Gastroesophageal sphincter (tissue), 4 donors: ENCODE data around the gene RHOC. TPM values are rescaled to one million over a fixed set of nuclear protein-coding genes. Genes with fewer than 3 reads are reported as not detected.

Experiments used
- ATAC-seq: fragments of 150-250 bp; one replicate; pipeline ENCODE4 v1.9.1; 2016; ENCODE audit warnings: mild to moderate bottlenecking, moderate library complexity
- H3K27ac ChIP-seq, 4 donors: fragments of 200-600 bp; sonication (generic) in 3 of 4; 1 replicate in 3 of 4; 2 replicates in 1 of 4; pipeline ENCODE4 v1.5.1; 2016 to 2019
- H3K27me3 ChIP-seq: fragments of 200-600 bp; sonication (generic); one replicate; pipeline ENCODE4 v1.5.1; 2019
- H3K36me3 ChIP-seq, 2 donors: fragments of 200-600 bp; sonication (generic); one replicate each; pipeline ENCODE4 v1.5.1; 2019; ENCODE audit warnings: control low read depth in 1 of 2
- H3K4me1 ChIP-seq, 3 donors: fragments of 200-600 bp; sonication (generic); 1 replicate in 2 of 3; 2 replicates in 1 of 3; pipeline ENCODE4 v1.5.1; 2016 to 2019; ENCODE audit warnings: control low read depth in 2 of 3
- H3K4me3 ChIP-seq, 2 donors: fragments of 200-600 bp; sonication (generic); one replicate each; pipeline ENCODE4 v1.5.1; 2019; ENCODE audit warnings: mild to moderate bottlenecking in 1 of 2, moderate library complexity in 1 of 2
- H3K9me3 ChIP-seq, 3 donors: fragments of 200-600 bp; sonication (generic); one replicate each; pipeline ENCODE4 v1.5.1; 2017 to 2019; ENCODE audit warnings: control low read depth in 2 of 3
- EP300 ChIP-seq: sonication (generic); formaldehyde crosslinking; IDR thresholded peaks from one replicate; pipeline ENCODE4 v1.6.1; 2017; ENCODE audit warnings: antibody characterized with exemption, mild to moderate bottlenecking
- POLR2A ChIP-seq, 2 donors: fragments of 450-650 bp; IDR thresholded peaks; one replicate each; pipeline ENCODE4 v1.6.1; 2017; ENCODE audit warnings: antibody characterized with exemption in 2 of 2, mild to moderate bottlenecking in 2 of 2, moderate library complexity in 1 of 2
- POLR2AphosphoS5 ChIP-seq: sonication (generic); formaldehyde crosslinking; IDR thresholded peaks from one replicate; pipeline ENCODE4 v1.6.1; 2017; ENCODE audit warnings: antibody characterized with exemption
- WGBS, 2 donors: methylation state at CpG; one replicate each; pipeline ENCODE4 v1.1.5; 2018; ENCODE audit warnings: low coverage in 1 of 2; 5-methylcytosine and 5-hydroxymethylcytosine counted together
- total RNA-seq, 4 donors: library from RNA; depleted of rRNA; stranded (reverse); fragments of >200 nt; gene quantifications; one replicate each; pipeline ENCODE4 v1.1.0, GENCODE V29; 2016
- TF ChIP-seq, protein P1 (sequence below), 4 experiments: fragments of 200-600 bp in 2 of 4; fragments of 450-650 bp in 2 of 4; sonication (generic) in 1 of 4; IDR thresholded peaks; one replicate each; pipeline ENCODE4 v1.5.1; 2017 to 2019; ENCODE audit warnings: antibody characterized with exemption in 4 of 4, mild to moderate bottlenecking in 2 of 4, moderate library complexity in 2 of 4

Gene RHOC
- total RNA-seq, 4 donors from 2014 or later: 183 to 354 (median 240) TPM

GRCh38 chr1:112716133-112716720 is 9.3 kb upstream of the RHOC start:
- peak overlapping the region; percentile 11 to 82 (median 78) for H3K27ac ChIP-seq
- peaks cover 0 to 39% (median 24%) of the 10 kb centered on the region in 3 donors for H3K4me1 ChIP-seq
- TF ChIP-seq POLR2AphosphoS5 (peak; percentile 29), EP300 (no peak), POLR2A (IDR thresholded peaks at IDR 0.05) (no peak)
- TF ChIP-seq, protein P1, sequence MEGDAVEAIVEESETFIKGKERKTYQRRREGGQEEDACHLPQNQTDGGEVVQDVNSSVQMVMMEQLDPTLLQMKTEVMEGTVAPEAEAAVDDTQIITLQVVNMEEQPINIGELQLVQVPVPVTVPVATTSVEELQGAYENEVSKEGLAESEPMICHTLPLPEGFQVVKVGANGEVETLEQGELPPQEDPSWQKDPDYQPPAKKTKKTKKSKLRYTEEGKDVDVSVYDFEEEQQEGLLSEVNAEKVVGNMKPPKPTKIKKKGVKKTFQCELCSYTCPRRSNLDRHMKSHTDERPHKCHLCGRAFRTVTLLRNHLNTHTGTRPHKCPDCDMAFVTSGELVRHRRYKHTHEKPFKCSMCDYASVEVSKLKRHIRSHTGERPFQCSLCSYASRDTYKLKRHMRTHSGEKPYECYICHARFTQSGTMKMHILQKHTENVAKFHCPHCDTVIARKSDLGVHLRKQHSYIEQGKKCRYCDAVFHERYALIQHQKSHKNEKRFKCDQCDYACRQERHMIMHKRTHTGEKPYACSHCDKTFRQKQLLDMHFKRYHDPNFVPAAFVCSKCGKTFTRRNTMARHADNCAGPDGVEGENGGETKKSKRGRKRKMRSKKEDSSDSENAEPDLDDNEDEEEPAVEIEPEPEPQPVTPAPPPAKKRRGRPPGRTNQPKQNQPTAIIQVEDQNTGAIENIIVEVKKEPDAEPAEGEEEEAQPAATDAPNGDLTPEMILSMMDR (IDR thresholded peaks at IDR 0.05): peak; percentile 87 to 96 (median 94)
- WGBS, 2 donors: 4 to 53% methylated on average over 3 to 9 of the region's 13 CpGs
- peak; percentile 61 for ATAC-seq
- H3K36me3 ChIP-seq: no peaks in the 10 kb centered on the region
- peaks cover 14% of the 10 kb centered on the region for H3K27me3 ChIP-seq
- peak overlapping the region; percentile 23 to 77 for H3K4me3 ChIP-seq
- no peaks in the 10 kb centered on the region for H3K9me3 ChIP-seq

DNA sequence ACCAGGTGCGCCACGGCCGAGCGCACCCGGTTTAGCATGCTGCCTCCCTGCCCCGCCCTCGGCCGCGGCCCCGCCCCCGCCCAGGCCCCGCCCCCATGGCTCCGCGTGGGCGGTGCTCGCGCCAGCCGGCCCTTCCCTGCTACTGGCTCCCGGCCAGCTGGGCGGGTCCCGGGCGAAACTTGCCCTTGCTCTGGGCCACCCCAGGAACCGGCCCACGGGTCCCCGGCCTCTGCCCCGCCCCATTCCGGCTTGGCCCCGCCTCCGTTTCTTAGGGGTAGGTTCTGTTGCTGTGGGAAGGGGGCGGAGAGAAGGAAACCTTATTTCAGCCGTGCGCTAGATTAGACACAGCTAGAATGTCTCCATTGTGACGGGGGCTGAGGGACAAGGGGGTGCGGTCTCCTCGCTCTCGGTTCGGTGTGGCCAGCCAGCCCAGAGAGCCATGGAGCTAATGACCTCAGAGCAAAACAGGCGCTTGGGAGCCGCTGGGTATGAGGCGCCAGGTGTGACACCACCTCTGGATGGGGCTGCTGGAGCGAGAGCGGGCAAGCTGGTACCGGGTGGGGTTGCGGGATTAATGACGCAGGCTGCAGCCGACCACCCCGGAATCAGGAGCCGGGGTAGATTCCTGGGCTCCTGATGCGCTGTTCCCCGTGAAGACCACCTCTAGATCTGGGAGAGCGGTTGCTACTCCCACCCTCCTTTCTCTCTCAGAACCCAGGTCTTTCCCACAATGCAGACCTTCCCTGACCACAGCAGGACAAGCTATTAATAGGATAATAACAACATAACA is 8.5 kb upstream of the RHOC start, which contains the start of gene PPM1J:
Gene PPM1J (minus strand): TSS at position 69 of the 790 bp plus-strand sequence. CDS start 31 bp downstream, at position 38.
- 0% methylated on average over 5 of the region's 51 CpGs for WGBS, 2 donors
- peak; percentile 92 for ATAC-seq
- TF ChIP-seq POLR2AphosphoS5: peak; percentile 46
- TF ChIP-seq POLR2A (IDR thresholded peaks at IDR 0.05): no peak
- TF ChIP-seq EP300: no peak
- H3K9me3 ChIP-seq: no peaks in the 10 kb centered on the region
- peak within 1 kb of the TSS; percentile 23 to 77 for H3K4me3 ChIP-seq
- no peaks in the 10 kb centered on the region for H3K36me3 ChIP-seq
- peak within 1 kb of the TSS; percentile 11 to 82 (median 78) for H3K27ac ChIP-seq
- H3K4me1 ChIP-seq: peaks cover 0 to 39% (median 24%) of the 10 kb centered on the region in 3 donors
- H3K27me3 ChIP-seq: peaks cover 14% of the 10 kb centered on the region

DNA sequence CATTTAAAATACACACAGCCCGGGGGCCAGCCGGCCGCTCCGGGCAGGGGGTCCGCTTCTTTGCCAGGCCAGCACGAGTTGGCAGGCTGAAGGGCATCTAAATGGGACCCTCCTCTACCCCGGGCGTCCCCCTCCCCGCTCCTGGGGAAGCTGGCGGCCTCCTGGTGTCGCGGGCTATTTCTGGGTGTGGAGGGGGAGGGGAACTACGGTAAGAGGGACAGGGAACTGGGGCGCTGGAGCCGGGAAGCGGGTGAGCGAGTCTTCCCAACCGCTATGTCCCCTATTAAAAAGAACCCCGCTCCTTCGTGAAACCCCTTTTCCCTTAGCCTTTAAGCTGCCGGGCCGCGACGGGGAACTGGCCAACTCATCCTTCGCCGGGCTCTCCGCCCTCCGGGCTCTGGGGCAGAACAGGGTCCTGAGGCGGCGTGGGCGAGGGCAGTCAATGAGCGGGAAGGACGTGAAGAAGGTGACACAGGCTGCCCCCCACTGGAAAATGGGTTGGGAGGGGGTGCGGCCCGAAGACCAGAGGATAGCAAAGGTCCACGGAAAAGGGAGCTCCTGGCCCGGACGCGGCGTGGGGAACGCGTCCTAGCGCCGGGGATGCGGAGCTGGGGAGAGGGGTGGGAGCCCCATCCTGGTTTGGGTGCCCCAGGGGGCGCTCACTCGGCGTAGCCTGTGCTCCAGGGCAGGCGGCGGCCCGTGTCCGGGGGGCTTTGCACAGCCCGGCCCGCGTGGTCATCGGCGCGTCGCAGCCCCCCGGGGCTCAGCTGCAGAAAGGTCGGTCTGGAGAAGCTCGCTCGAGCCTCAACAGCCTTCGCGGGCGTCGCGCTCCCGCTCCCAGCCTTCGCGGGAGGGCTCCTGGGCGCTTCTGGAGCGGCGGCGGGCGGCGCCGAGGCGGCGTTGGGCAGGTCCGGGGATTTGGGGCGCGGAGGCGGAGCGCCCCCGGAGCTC is 7.7 kb upstream of the RHOC start:
- H3K27me3 ChIP-seq: peaks cover 7% of the 10 kb centered on the region
- no peaks in the 10 kb centered on the region for H3K36me3 ChIP-seq
- no peaks in the 10 kb centered on the region for H3K9me3 ChIP-seq
- WGBS, 2 donors: no CpG with 5 or more reads among the region's 86 CpGs
- TF ChIP-seq, protein P1 (IDR thresholded peaks at IDR 0.05): peak in 1 of 4 experiments; percentile 8
- TF ChIP-seq POLR2A (IDR thresholded peaks at IDR 0.05): no peak
- H3K4me3 ChIP-seq: peak overlapping the region; percentile 23 to 77
- H3K4me1 ChIP-seq: peaks cover 0 to 39% (median 24%) of the 10 kb centered on the region in 3 donors
- peak overlapping the region in 3 of 4 donors; percentile 75 to 82 (median 81) for H3K27ac ChIP-seq
- no peak for ATAC-seq

DNA sequence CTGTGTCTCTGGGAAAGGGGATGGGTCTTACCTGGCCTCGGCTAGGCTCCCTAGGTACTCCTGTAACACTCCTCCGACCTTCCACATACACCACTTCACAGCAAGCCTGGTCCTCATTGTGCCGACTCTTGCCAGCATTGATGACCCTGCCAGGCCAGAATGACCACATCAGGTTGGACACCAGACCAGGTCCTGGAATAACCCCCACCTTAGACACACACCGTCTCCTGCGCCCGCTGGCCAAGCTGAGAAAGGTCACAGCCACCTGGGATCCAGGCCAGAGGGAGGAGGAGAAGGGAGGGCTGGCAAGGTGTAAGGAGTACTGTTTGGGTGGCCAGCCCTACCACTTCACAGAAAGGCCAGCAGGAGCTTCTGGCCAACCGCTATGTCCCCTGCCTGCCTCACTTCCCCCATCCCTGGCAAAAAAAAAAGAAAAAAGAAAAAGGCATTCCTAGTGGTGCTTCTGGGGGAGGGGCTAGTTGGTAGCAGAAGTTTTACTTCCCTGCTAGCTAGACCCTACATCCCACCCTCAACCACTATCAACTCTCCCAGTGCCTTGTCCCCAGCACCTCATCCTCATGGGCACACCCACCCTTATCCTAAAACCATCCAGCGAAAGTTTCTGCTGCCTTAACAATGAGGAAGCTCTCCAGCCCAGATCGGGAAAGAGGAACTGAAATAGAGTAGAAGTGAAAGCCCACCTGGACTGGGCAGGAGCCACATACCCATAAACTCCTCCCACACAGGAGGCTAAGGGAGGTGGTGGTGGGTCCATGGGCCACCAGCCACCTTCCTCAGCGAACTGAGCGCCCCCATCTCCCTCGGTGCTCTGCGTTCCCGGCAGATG is 6.8 kb upstream of the RHOC start:
- 60 to 90% methylated on average over 2 of the region's 14 CpGs for WGBS, 2 donors
- Histone ChIP-seq H3K27ac (peak overlapping the region in 1 of 4 donors; percentile 81), H3K4me1 (peaks cover 0 to 35% (median 20%) of the 10 kb centered on the region in 3 donors), H3K4me3 (peak overlapping the region; percentile 23 to 77), H3K9me3 (no peaks in the 10 kb centered on the region), H3K27me3 (peaks cover under 1% of the 10 kb centered on the region), H3K36me3 (no peaks in the 10 kb centered on the region)
- ATAC-seq: no peak
- no peak for TF ChIP-seq POLR2AphosphoS5

DNA sequence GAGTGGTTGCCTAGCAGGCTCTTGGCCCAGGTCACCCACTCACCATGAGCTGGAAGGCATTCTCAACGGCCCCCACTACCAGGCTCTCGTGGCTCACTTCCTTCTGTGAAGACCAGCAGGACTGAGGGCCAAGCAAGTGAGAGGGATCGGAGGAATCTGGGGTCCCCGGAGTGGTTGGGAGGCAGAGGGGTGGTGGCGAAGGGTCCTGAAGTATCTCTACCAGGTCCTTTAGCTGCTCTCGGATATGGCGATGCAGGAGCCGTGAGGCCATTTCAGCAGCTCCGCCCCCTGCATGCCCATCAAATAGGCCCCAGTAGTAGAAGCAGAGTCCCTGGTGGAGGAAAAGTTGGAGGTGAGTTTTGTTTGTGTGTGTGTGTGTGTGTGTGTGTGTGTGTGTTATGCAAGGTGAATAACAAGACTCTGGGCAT is 5.8 kb upstream of the RHOC start:
- TF ChIP-seq EP300: no peak
- Histone ChIP-seq H3K27me3 (no peaks in the 10 kb centered on the region), H3K9me3 (no peaks in the 10 kb centered on the region), H3K27ac (no peak overlapping the region), H3K4me1 (peaks cover 0 to 34% (median 17%) of the 10 kb centered on the region in 3 donors), H3K36me3 (no peaks in the 10 kb centered on the region), H3K4me3 (no peak overlapping the region)
- WGBS, 2 donors: 96 to 100% methylated on average over 2 to 7 of the region's 9 CpGs
- ATAC-seq: no peak
